ENCODE measurements around the gene KRTAP12-1. TPM values are rescaled to one million over a fixed set of nuclear protein-coding genes. Genes with fewer than 3 reads are reported as not detected.
"Not testable (repeated sequence)": the region's sequence is repeated elsewhere in the genome, so short reads cannot be mapped to it uniquely, and the experiment has no call there.

Gene KRTAP12-1
- total RNA-seq, 1 donor from 2014 or later = not detected

- no peak for TF ChIP-seq CTCF (IDR thresholded peaks at IDR 0.05; ENCODE audit: insufficient read depth, low read length, severe bottlenecking)
- Histone ChIP-seq H3K27me3 (ENCODE audit: control insufficient read depth, insufficient read depth, low read length) (no peaks in the 10 kb centered on the region), H3K36me3 (ENCODE audit: control insufficient read depth, insufficient read depth, low read length) (no peaks in the 10 kb centered on the region), H3K4me3 (ENCODE audit: low read depth, low read length) (no peak overlapping the region)
- no peak for DNase-seq (ENCODE audit: low read depth)
- FAIRE-seq = no peak
These were observed 17.6 kb upstream of the KRTAP12-1 start for GRCh38 chr21:44699502-44700001.

- TF ChIP-seq CTCF (IDR thresholded peaks at IDR 0.05; ENCODE audit: insufficient read depth, low read length, severe bottlenecking) = no peak
- Histone ChIP-seq H3K27me3 (ENCODE audit: control insufficient read depth, insufficient read depth, low read length) (no peaks in the 10 kb centered on the region), H3K36me3 (ENCODE audit: control insufficient read depth, insufficient read depth, low read length) (no peaks in the 10 kb centered on the region), H3K4me3 (ENCODE audit: low read depth, low read length) (no peak overlapping the region)
- FAIRE-seq (no peak), DNase-seq (ENCODE audit: low read depth) (no peak)
These were observed 16.1 kb upstream of the KRTAP12-1 start for GRCh38 chr21:44697811-44698734.

GRCh38 chr21:44697172-44697810 lies 15.3 kb upstream of the KRTAP12-1 start, which contains the start of gene KRTAP10-12:
Gene KRTAP10-12, plus strand, starts transcription at chr21:44697172. Its CDS starts 30 bp downstream, at chr21:44697202.
- FAIRE-seq; H3K4me3 ChIP-seq (ENCODE audit: low read depth, low read length); H3K27me3 ChIP-seq (ENCODE audit: control insufficient read depth, insufficient read depth, low read length); H3K36me3 ChIP-seq (ENCODE audit: control insufficient read depth, insufficient read depth, low read length); DNase-seq (ENCODE audit: low read depth): not testable (repeated sequence)

DNA sequence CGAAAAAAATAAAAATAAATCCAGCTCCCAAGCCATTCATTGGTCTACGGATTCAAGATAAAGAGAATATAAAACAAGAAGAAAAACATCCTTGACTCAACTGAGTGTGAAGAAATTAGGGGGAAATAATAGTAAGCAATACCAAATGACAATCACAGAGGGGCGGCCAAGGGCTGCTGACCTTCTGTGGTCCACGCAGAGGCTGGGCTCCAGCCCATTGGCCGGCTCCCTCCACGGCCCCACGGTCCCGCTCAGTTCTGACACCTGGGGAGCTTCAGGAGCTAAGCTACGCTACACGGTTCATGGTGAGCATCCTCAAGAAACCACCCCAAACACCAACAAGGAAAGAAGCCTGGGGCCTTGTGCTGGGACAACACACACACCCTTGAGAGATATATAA lies 14.6 kb upstream of the KRTAP12-1 start:
- DNase-seq (ENCODE audit: low read depth) (no peak), FAIRE-seq (no peak)
- Histone ChIP-seq H3K36me3 (ENCODE audit: control insufficient read depth, insufficient read depth, low read length) (no peaks in the 10 kb centered on the region), H3K27me3 (ENCODE audit: control insufficient read depth, insufficient read depth, low read length) (no peaks in the 10 kb centered on the region), H3K4me3 (ENCODE audit: low read depth, low read length) (no peak overlapping the region)
- TF ChIP-seq CTCF (IDR thresholded peaks at IDR 0.05; ENCODE audit: insufficient read depth, low read length, severe bottlenecking) = no peak

GRCh38 chr21:44695641-44696040 lies 13.7 kb upstream of the KRTAP12-1 start:
- no peaks in the 10 kb centered on the region for H3K27me3 ChIP-seq (ENCODE audit: control insufficient read depth, insufficient read depth, low read length)
- H3K36me3 ChIP-seq (ENCODE audit: control insufficient read depth, insufficient read depth, low read length) = no peaks in the 10 kb centered on the region
- FAIRE-seq (no peak), DNase-seq (ENCODE audit: low read depth) (no peak)
- no peak for TF ChIP-seq CTCF (IDR thresholded peaks at IDR 0.05; ENCODE audit: insufficient read depth, low read length, severe bottlenecking)
- H3K4me3 ChIP-seq (ENCODE audit: low read depth, low read length) = no peak overlapping the region

DNA sequence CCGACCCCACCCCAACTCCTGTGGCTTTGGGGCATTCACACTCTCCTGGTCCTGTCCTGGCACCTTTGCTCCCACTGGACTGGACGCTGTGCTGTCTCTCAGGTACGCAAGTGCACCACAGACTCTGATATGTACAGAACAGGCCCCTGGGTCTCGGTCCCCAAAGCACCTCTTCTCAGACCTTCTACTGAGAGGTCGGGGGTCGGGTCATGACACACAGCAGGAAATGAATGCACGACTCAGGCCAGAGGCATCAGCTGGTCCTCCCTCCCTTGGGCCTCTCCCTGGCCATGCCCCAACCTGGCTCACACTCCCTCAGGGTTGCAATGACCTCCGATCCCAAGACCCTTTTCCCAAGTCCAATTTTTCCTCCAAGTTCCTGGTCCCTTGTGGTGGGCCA lies 13.2 kb upstream of the KRTAP12-1 start:
- DNase-seq (ENCODE audit: low read depth) (no peak), FAIRE-seq (no peak)
- no peak for TF ChIP-seq CTCF (IDR thresholded peaks at IDR 0.05; ENCODE audit: insufficient read depth, low read length, severe bottlenecking)
- no peaks in the 10 kb centered on the region for H3K36me3 ChIP-seq (ENCODE audit: control insufficient read depth, insufficient read depth, low read length)
- no peak overlapping the region for H3K4me3 ChIP-seq (ENCODE audit: low read depth, low read length)
- no peaks in the 10 kb centered on the region for H3K27me3 ChIP-seq (ENCODE audit: control insufficient read depth, insufficient read depth, low read length)

Data from bronchial epithelial cell (primary cell).